ENCODE data around the gene IL4R. TPM values are rescaled to one million over a fixed set of nuclear protein-coding genes. Genes with fewer than 3 reads are reported as not detected.

Gene IL4R
- total and polyA plus RNA-seq, 2 of the 8 experiments (the other 6 are each of a cell fraction or from before 2014, with no cell fraction given): 29.1 to 29.4 TPM

DNA sequence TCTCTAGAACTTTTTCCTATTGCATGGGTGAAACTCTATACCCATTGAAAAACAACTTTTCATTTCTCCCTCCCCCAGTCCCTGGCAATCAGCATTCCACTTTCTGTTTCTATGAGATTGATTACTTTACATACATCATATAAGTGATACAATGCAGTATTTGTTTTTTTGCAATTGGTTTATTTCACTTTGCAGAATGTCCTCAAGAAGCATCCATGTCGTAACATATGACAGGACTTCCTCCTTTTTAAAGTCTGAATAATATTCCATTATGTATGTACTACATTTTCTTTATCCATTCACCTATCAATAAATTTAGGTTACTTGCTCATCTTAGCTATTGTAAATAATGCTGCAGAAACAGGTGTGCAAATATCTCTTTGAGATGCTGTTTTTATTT, 97.0 kb downstream of the IL4R start:
- H3K79me1 ChIP-seq (ENCODE audit: low read depth, low read length): no peaks in the 10 kb centered on the region
- H4K5ac ChIP-seq (ENCODE audit: insufficient read length, low read depth, low read length): no peak overlapping the region
- H2BK20ac ChIP-seq (ENCODE audit: low read length): no peak overlapping the region
- H2AFZ ChIP-seq (ENCODE audit: low read length): no peak overlapping the region
- no peak for FAIRE-seq
- H3K23me2 ChIP-seq (ENCODE audit: low read depth, low read length): no peaks in the 10 kb centered on the region; the same call in 1 of the 2 replicates
- no peak overlapping the region for H2BK5ac ChIP-seq (ENCODE audit: low read depth, low read length)
- DNase-seq (ENCODE audit: low read depth in 1 of 2, low spot score in 2 of 2): no peak
- H2BK12ac ChIP-seq (ENCODE audit: low read depth, low read length): no peak overlapping the region
- no peak overlapping the region for H3K23ac ChIP-seq (ENCODE audit: insufficient read length)
- CTCF ChIA-PET (ENCODE audit: partially characterized antibody): interaction anchor here (0.7 kb wide), 1 partner anchor 516 kb away, joined by 4 read pairs; no protein-coding TSS in a partner anchor
- H3K56ac ChIP-seq (replicated peaks; ENCODE audit: insufficient read length, low read depth, low read length): no peak overlapping the region
- no peak overlapping the region for H4K91ac ChIP-seq (replicated peaks; ENCODE audit: insufficient read length, low read length)
- H2BK120ac ChIP-seq (replicated peaks; ENCODE audit: low read depth, low read length): no peak overlapping the region
- H3K36me3 ChIP-seq (ENCODE audit: control insufficient read depth in 2 of 4, insufficient read depth in 4 of 4, low read length in 3 of 4): no peaks in the 10 kb centered on the region
- no peak overlapping the region for H4K8ac ChIP-seq (ENCODE audit: extremely low read depth, insufficient read depth, low read length)
- H3K4me3 ChIP-seq (ENCODE audit: extremely low read depth in 1 of 4, insufficient read depth in 2 of 4, low read depth in 3 of 4, low read length in 4 of 4): peak overlapping the region in 1 of 4 experiments; percentile 10; a peak in 1 of 8 replicates
- no peak overlapping the region for H2BK15ac ChIP-seq (ENCODE audit: low read length)
- H3K9ac ChIP-seq (replicated peaks in 1 of 4; ENCODE audit: extremely low read depth in 1 of 4, low read depth in 3 of 4, low read length in 3 of 4): no peak overlapping the region
- TF ChIP-seq GABPA (IDR thresholded peaks at IDR 0.05; ENCODE audit: borderline replicate concordance, insufficient read depth, low read length) (no peak), RAD21 (IDR thresholded peaks at IDR 0.05 in 1 of 2, conservative IDR thresholded peaks at IDR 0.05 in 1 of 2; ENCODE audit: low read depth in 2 of 2, low read length in 2 of 2) (no peak), CEBPB (IDR thresholded peaks at IDR 0.05; ENCODE audit: low read depth, low read length) (no peak), KDM5A (IDR thresholded peaks at IDR 0.05; ENCODE audit: low read length) (no peak), SAP30 (IDR thresholded peaks at IDR 0.05; ENCODE audit: insufficient read depth, insufficient replicate concordance, low read length) (no peak)
- TF ChIP-seq, protein P1, sequence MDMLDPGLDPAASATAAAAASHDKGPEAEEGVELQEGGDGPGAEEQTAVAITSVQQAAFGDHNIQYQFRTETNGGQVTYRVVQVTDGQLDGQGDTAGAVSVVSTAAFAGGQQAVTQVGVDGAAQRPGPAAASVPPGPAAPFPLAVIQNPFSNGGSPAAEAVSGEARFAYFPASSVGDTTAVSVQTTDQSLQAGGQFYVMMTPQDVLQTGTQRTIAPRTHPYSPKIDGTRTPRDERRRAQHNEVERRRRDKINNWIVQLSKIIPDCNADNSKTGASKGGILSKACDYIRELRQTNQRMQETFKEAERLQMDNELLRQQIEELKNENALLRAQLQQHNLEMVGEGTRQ (IDR thresholded peaks at IDR 0.05; ENCODE audit: low read length): no peak
- no peak overlapping the region; a peak in 1 of 4 replicates for H3K4me2 ChIP-seq (ENCODE audit: insufficient read depth in 1 of 2, low read depth in 2 of 2, low read length in 2 of 2)
- 77% methylated on average over 1 of the region's 1 CpG; no CpG with 5 or more reads in 1 of the 2 experiments for WGBS, 2 experiments (ENCODE audit: extremely low coverage in 1 of 2, insufficient coverage in 1 of 2, insufficient read length in 1 of 2, insufficient replicate concordance in 2 of 2, low coverage in 1 of 2, low lambda C conversion rate in 2 of 2, missing lambda C conversion rate in 1 of 2)
- H3K27me3 ChIP-seq (replicated peaks in 1 of 4; ENCODE audit: control insufficient read depth in 3 of 4, extremely low read depth in 1 of 4, insufficient read depth in 3 of 4, low read length in 3 of 4): no peaks in the 10 kb centered on the region
- H3K4me1 ChIP-seq (replicated peaks in 1 of 4; ENCODE audit: control insufficient read depth in 3 of 4, insufficient read depth in 4 of 4, low read length in 3 of 4): peaks cover 0 to 6% (median 3%) of the 10 kb centered on the region in 4 experiments; a peak in 3 of 7 replicates
- H3K27ac ChIP-seq (ENCODE audit: low read depth, low read length): no peak overlapping the region
- H3K14ac ChIP-seq (ENCODE audit: insufficient read length): no peak overlapping the region
- H3K9me3 ChIP-seq (ENCODE audit: insufficient read depth in 2 of 2, low read depth in 1 of 2, low read length in 1 of 2): no peaks in the 10 kb centered on the region
- no peak overlapping the region for H3K18ac ChIP-seq (ENCODE audit: extremely low read depth, low read length)
- H3K79me2 ChIP-seq (ENCODE audit: control insufficient read depth in 1 of 2, insufficient read depth in 2 of 2, low read length in 2 of 2): no peaks in the 10 kb centered on the region
- no peak overlapping the region for H2AK5ac ChIP-seq (ENCODE audit: low read depth, low read length)
- H3K4ac ChIP-seq (replicated peaks; ENCODE audit: insufficient read length, low read depth, low read length): no peak overlapping the region
- H4K20me1 ChIP-seq (replicated peaks in 1 of 2; ENCODE audit: control insufficient read depth in 1 of 2, insufficient read depth in 2 of 2, low read length in 2 of 2): no peaks in the 10 kb centered on the region
- POLR2A ChIA-PET (ENCODE audit: partially characterized antibody): no interaction called here

Measured in H1 (cell line).